Activated T-cell treated with anti-CD3 and anti-CD28 coated beads, Interleukin-2, amount 50 U/mL, for 1 hour (primary cell): ENCODE results near the gene LEF1.
"Not testable (repeated sequence)": the region's sequence is repeated elsewhere in the genome, so short reads cannot be mapped to it uniquely, and the experiment has no call there.

ENCODE experiments used
- DNase-seq: peaks from one replicate; pipeline ENCODE4 v3.0.0-alpha.2; 2020

The LEF1 gene

GRCh38 chr4:108029016-108029720 lies 139.6 kb downstream of the LEF1 start:
- DNase-seq, result peak; percentile 41

DNA sequence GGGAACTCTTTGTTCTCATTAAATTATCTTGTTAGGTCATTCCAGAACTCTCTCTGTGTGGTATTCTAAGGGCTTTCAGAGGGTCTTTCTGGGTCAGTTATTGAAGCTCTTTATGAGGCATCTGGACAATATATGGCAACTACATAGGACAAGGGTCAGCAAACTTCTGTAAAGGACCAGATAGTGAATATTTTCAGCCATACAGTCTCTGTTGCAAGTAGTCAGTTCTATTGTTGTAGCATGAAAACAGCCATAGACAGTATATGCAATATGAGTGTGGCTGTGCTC lies 143.9 kb downstream of the LEF1 start:
- DNase-seq, result no peak

DNA sequence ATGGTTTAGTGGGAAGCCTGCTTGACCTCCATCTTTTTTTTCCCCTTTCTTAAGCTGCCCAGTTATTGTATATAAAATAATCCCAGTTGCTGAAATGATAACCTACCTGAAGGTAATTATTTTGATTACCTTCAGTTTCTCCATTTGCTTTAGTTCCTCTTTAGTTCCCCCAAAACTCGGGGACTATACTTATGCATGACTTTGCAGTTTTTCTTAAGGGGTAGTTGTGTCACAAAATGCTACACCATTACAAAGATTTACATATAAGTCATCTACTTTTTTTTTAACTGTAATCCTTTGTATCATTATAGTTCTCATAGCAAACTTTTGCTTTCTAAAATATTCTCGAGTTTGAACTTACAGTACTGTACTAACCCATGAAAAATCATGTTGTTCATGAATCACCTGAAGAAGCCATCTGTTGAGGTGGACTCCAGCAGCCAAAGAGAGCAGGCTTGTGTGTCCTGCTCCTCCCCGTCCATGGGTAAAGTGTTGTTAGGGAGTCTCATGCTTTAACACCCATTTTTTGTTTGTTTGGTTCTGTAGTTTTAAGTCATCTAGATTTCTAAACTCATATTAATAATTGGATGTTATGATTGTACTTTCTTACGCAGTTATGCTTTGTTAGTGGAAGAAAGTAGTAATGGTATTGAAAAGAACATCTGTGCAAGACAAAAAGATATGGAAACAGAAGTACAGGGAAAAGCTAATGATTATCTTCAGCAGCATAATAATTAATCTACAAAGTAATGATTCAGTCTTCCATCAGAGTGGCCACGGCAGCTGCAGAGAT lies 144.5 kb downstream of the LEF1 start:
- DNase-seq, result no peak

- DNase-seq, result no peak
These were observed 149.9 kb downstream of the LEF1 start for GRCh38 chr4:108018884-108019187.

GRCh38 chr4:108018040-108018883 lies 150.5 kb downstream of the LEF1 start:
- peak; percentile 83 for DNase-seq

DNA sequence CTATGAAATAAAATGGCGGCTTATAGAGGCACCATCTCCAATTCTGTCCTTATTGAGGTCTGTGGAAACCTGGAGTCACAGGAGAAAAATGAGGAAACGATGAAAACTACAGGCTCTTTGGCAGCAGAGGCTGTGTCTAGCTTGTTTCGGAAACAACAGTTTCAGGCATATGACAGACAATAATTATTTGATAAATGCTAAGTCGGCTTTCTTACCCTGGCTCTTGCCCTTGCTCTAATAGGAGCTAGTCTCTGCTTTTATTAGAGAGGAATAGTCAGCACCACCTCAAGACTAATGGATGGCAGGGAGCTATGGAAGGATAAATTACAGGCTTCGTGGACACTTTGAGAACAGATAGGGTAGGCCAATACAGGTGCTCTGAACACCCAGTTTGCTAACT lies 154.8 kb downstream of the LEF1 start:
- no peak for DNase-seq

DNA sequence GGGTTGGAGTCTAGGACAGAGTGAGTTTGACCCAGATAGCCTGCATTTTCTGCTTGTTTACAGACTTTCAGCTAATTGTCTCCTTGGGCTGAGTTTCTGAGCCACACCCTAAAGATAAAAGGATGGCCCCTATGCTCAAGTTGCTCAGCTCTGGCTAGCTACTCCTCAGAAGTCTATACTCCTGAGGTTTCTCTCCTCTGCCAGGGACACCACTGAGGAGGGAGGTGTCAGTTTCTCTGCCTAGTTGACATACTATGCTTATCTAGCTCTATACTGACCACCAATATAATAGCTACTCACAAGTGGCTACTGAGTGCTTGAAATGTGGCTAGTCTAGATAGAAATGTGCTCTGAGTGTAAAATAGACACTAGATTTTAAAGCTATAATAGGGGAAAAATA lies 155.4 kb downstream of the LEF1 start:
- DNase-seq, result no peak

- DNase-seq, result not testable (repeated sequence)
These were observed 156.3 kb downstream of the LEF1 start for GRCh38 chr4:108012382-108012781.

- no peak for DNase-seq
These were observed 158.6 kb downstream of the LEF1 start for GRCh38 chr4:108010167-108010566.

GRCh38 chr4:108008721-108009120 lies 160.0 kb downstream of the LEF1 start:
- no peak for DNase-seq

- no peak for DNase-seq
These were observed 160.7 kb downstream of the LEF1 start for GRCh38 chr4:108007984-108008383.

DNA sequence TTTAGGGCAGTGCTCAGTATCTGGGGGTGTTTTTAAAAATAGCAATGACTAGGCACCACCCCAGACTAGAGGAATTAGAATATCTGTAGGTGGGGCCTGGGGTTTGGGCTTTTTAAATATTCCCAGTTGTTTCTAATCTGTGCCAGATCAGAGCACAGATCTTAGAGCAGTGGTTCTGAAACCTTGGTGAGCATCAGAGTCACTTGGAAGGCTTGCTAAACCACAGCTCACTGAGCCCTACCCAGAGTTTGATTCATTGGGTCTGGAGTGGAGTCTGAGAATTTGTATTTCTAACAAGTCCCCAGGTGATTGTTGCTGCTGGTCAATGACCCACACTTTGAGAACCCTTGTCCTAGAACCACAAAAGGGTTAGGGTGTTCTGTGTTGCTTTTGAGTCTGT lies 162.4 kb downstream of the LEF1 start:
- no peak for DNase-seq

DNA sequence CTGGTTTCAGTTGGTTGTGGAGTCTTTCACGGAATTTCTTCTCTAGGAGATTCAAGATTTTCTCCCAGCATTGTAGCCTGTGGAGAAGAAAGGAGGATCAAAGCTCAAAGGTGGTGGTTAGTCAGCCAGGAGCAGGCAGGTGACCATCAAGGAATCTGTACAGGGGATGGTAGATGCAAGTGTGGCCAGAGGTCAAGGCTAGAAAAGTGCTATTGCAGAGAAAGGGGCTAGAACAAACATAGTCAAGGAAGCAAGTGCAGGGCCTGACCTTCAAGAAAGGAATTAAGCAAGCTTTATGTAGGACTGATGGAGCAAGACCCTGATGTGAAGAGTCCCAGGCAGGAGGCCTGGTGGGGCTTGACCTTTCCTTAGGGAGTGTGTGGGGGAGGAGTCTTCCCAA lies 162.9 kb downstream of the LEF1 start:
- no peak for DNase-seq

DNA sequence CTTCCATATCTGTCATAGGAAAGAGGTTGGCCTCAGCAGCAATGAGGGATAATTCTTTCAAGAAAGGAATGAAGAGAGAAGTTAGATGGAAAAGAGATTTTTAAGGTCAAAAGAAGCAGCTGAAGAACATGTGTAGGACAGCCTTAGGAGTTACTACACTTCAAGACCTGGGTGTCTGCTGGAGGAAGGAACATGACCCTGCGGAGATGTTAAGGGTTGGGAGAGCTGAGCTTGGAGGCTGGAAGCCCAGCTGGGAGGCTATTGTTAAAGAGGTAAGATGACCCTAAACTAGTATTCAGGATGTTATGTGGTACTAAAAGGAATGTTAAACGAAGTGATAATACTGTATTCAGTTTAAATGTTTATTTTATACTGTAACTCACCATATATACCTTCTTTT lies 164.1 kb downstream of the LEF1 start:
- DNase-seq, result no peak

GRCh38 chr4:108003982-108004515 lies 164.7 kb downstream of the LEF1 start:
- no peak for DNase-seq

DNA sequence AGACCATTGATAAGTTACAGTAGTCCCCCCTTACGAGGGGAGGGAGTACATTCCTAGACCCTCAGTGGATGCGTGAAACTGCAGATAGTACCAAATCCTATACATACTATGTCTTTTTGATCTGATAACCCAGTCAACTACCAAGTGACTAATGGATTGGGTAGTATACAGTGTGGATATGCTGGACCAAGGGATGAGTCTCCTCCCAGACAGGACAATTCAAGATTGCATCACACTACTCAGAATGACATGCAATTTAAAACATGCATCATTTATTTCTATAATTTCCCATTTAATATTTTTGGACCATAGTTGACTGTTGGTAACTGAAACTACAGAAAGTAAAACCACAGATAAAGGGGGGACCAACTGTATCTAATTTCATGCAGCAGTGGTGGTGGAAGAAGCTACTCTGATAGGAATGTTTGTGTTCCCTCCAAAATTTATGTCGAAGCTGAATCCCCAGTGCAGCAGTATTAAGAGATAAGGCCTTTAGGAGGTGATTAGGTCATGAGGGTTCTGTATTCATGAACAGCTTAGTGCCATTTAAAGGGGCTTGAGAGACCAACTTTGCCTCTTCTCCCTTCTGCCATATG lies 167.1 kb downstream of the LEF1 start:
- no peak for DNase-seq

GRCh38 chr4:107999932-108000539 lies 168.7 kb downstream of the LEF1 start:
- DNase-seq, result no peak

DNA sequence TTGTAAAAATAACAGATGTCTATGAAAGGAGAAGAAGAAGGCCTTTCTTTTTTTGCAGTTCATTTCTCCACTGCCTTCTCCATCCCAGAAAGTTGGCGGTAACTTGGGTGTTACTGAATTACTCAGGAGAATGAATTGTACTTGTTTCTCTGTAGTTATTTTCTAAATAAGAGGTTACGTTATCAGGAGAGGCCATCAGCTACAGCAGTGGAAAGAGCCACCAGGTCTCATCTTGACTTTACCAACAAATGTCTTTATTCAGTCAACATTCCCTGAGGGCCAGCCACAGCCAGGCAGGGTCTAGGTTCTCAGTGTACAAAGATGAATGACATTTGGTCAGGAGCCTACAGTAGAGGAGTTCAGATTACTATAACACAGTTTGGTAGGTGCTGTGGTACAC lies 170.9 kb downstream of the LEF1 start:
- DNase-seq, result no peak
